Loucy (cell line): ENCODE measurements around the gene GPBP1.
"Not testable (repeated sequence)": the region's sequence is repeated elsewhere in the genome, so short reads cannot be mapped to it uniquely, and the experiment has no call there.

Source experiments
- H2AFZ ChIP-seq: fragments of 200-600 bp; sonication (generic); 2 replicates; pipeline ENCODE4 v1.6.0; 2016; ENCODE audit warnings: antibody characterized with exemption, mild to moderate bottlenecking, low read length, moderate library complexity
- H3F3A ChIP-seq: fragments of 200-600 bp; 2 replicates; pipeline ENCODE4 v1.6.0; 2016; ENCODE audit warnings: antibody characterized with exemption, low read depth, mild to moderate bottlenecking
- H3K27me3 ChIP-seq: fragments of 200-600 bp; sonication (generic); 2 replicates; pipeline ENCODE4 v1.6.1; 2014; ENCODE audit warnings: low read length, mild to moderate bottlenecking; ENCODE audit not compliant: insufficient read depth, poor library complexity, severe bottlenecking
- H3K36me3 ChIP-seq: fragments of 200-600 bp; sonication (generic); 2 replicates; pipeline ENCODE4 v1.6.1; 2016; ENCODE audit warnings: low read length; ENCODE audit not compliant: insufficient read depth
- H3K4me1 ChIP-seq: fragments of 200-600 bp; sonication (generic); 2 replicates; pipeline ENCODE4 v1.5.1; 2014; ENCODE audit warnings: low read length, mild to moderate bottlenecking; ENCODE audit not compliant: insufficient read depth, poor library complexity, severe bottlenecking
- H3K4me2 ChIP-seq: fragments of 200-600 bp; sonication (generic); 2 replicates; pipeline ENCODE4 v1.6.0; 2014; ENCODE audit warnings: antibody characterized with exemption, low read length, low read depth, mild to moderate bottlenecking; ENCODE audit not compliant: poor library complexity, severe bottlenecking
- H3K4me3 ChIP-seq: fragments of 200-600 bp; sonication (generic); 2 replicates; pipeline ENCODE4 v1.5.1; 2014; ENCODE audit warnings: low read length, mild to moderate bottlenecking, mixed read lengths; ENCODE audit not compliant: poor library complexity, severe bottlenecking
- H3K79me2 ChIP-seq: fragments of 200-600 bp; sonication (generic); 2 replicates; pipeline ENCODE4 v1.6.1; 2014; ENCODE audit warnings: low read length; ENCODE audit not compliant: insufficient read depth
- H3K9ac ChIP-seq: fragments of 200-600 bp; sonication (generic); 2 replicates; pipeline ENCODE4 v1.6.0; 2014; ENCODE audit warnings: mild to moderate bottlenecking, low read depth, low read length, moderate library complexity; ENCODE audit not compliant: poor library complexity, severe bottlenecking
- H3K9me2 ChIP-seq: fragments of 200-600 bp; sonication (generic); replicated peaks from 2 replicates; pipeline ENCODE4 v1.6.1; 2016; ENCODE audit warnings: low read depth, low read length, mixed read lengths
- H3K9me3 ChIP-seq: fragments of 200-600 bp; sonication (generic); 2 replicates; pipeline ENCODE4 v1.6.1; 2014; ENCODE audit warnings: mild to moderate bottlenecking, antibody characterized with exemption, low read length, low read depth; ENCODE audit not compliant: insufficient read depth
- H4K20me1 ChIP-seq: fragments of 200-600 bp; sonication (generic); 2 replicates; pipeline ENCODE4 v1.6.0; 2014; ENCODE audit warnings: antibody characterized with exemption, low read length, mild to moderate bottlenecking; ENCODE audit not compliant: insufficient read depth, poor library complexity, severe bottlenecking
- EZH2phosphoT487 ChIP-seq: fragments of 200-600 bp; IDR thresholded peaks from 2 replicates; pipeline ENCODE4 v1.6.1; 2018; ENCODE audit warnings: antibody characterized with exemption, mild to moderate bottlenecking, moderate library complexity, borderline replicate concordance
- TF ChIP-seq, protein P1 (sequence below): fragments of 200-600 bp; sonication (generic); conservative IDR thresholded peaks from 2 replicates; pipeline ENCODE4 v1.5.1; 2014; ENCODE audit warnings: mild to moderate bottlenecking, antibody characterized with exemption, low read length

Gene GPBP1

DNA sequence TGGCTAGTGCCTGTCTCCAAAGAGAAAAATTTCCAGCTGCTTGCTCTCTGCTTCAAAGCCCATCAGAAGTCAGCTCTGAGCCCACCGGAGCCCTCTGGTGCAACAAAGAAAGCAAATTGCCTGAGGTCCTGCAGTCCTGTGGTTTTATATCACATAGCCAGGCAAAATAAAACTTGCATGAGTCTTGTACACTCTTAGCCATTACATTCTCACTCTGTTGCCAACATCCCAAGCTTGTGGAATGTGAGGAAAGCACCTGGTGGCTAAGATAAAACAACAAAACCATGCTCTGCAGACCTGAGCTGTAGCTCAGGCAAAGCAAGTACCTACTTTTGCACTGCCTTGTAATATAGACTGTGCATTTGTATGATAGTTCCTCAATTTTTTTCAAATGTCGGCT is 133.7 kb downstream of the GPBP1 start:
- Histone ChIP-seq H3K4me2 (no peak overlapping the region), H3K4me3 (no peak overlapping the region), H3F3A (no peaks in the 10 kb centered on the region), H3K9me3 (0 out of 2 replicates have a peak, but pooled peaks cover 6% of the 10 kb centered on the region), H4K20me1 (no peaks in the 10 kb centered on the region), H3K9me2 (no peaks in the 10 kb centered on the region), H3K4me1 (peaks cover 3% of the 10 kb centered on the region), H3K36me3 (no peaks in the 10 kb centered on the region), H2AFZ (no peak overlapping the region), H3K9ac (no peak overlapping the region), H3K79me2 (no peaks in the 10 kb centered on the region), H3K27me3 (no peaks in the 10 kb centered on the region)
- no peak for TF ChIP-seq EZH2phosphoT487
- TF ChIP-seq, protein P1, sequence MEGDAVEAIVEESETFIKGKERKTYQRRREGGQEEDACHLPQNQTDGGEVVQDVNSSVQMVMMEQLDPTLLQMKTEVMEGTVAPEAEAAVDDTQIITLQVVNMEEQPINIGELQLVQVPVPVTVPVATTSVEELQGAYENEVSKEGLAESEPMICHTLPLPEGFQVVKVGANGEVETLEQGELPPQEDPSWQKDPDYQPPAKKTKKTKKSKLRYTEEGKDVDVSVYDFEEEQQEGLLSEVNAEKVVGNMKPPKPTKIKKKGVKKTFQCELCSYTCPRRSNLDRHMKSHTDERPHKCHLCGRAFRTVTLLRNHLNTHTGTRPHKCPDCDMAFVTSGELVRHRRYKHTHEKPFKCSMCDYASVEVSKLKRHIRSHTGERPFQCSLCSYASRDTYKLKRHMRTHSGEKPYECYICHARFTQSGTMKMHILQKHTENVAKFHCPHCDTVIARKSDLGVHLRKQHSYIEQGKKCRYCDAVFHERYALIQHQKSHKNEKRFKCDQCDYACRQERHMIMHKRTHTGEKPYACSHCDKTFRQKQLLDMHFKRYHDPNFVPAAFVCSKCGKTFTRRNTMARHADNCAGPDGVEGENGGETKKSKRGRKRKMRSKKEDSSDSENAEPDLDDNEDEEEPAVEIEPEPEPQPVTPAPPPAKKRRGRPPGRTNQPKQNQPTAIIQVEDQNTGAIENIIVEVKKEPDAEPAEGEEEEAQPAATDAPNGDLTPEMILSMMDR: no peak

DNA sequence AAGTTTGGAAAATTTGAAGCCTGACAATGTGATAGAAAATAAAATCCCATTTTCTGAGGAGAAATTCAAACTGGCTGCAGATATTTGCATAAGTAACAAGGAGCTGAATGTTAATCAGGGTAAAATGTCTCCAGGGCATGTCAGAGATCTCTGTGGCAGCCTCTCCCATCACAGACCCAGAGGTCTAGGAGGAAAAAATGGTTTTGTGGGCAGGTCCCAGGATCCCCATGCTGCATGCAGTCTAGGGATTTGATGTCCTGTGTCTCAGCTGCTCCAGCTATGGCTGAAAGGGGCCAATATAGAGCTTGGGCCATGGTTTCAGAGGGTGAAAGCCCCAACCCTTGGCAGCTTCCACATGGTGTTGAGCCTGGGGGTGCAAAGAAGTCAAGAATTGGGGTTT is 135.2 kb downstream of the GPBP1 start:
- not testable (repeated sequence) for H3K36me3 ChIP-seq, H3K4me3 ChIP-seq, H3K4me1 ChIP-seq, H3K4me2 ChIP-seq, H3F3A ChIP-seq, H3K27me3 ChIP-seq, H2AFZ ChIP-seq, H4K20me1 ChIP-seq, H3K79me2 ChIP-seq, H3K9me2 ChIP-seq, H3K9me3 ChIP-seq, H3K9ac ChIP-seq

DNA sequence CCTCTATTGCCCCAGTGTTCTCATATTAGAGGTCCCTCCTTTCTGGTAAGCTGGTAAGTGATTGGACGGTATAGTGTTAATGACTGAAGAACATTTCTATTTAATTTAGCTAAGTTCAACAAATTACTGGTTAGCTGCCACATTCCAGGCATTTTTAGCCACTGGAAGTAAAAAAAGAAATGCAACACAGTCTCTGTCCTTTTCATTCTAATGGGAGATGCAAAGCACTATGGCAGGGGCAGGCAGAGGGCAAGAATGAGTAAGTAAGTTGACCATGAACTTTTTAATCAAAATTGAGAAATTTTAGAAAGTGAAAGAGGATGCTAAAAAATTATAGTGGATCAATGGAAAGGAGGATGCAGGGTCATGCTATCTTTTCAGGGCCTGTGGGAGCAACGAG is 137.4 kb downstream of the GPBP1 start:
- H3K4me3 ChIP-seq: no peak overlapping the region
- no peak overlapping the region for H3K4me2 ChIP-seq
- no peaks in the 10 kb centered on the region for H3K27me3 ChIP-seq
- H3K9ac ChIP-seq: no peak overlapping the region
- TF ChIP-seq, protein P1: no peak
- TF ChIP-seq EZH2phosphoT487: no peak
- H3K36me3 ChIP-seq: no peaks in the 10 kb centered on the region
- H3K9me2 ChIP-seq: no peaks in the 10 kb centered on the region
- H4K20me1 ChIP-seq: no peaks in the 10 kb centered on the region
- H3F3A ChIP-seq: no peaks in the 10 kb centered on the region
- no peaks in the 10 kb centered on the region for H3K4me1 ChIP-seq
- no peaks in the 10 kb centered on the region for H3K79me2 ChIP-seq
- no peak overlapping the region for H2AFZ ChIP-seq
- H3K9me3 ChIP-seq: 0 out of 2 replicates have a peak, but pooled peaks cover 6% of the 10 kb centered on the region

DNA sequence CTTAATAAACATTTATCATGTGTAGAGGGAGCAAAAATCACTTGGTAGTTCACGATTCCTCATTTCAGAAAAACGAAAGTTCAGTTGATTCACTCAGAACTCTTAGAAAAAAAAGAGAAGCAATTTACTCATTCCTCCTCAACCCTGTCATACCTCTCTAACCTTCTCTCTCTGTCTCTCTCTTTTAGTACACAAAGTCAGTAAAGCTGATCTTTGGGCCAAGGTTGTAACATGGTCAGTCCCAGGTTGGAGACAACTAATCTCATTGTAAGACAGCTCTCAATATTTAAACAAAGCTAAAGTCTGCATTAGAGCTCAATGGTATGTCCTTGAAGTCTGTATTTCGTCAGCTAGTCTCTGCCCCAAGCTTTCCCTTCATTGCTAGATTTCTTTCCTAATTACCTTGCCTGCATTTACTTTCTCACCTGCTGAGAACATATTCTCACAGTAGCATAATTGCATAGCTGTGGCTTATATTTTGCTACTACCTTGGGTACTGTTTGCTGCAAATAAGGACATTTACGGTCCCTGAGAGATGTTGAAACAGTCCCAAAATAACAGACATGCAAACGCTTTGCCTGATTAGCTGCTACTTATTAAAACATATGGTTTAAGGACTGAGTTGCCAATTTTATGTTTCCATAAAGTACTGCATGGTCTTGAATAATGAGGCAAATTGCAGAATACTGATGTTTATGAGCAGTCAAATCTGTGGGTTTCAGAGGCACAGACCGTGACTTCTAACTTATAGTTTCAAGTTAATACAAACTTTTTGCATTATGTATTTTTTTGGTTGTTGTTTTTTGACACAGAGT is 138.3 kb downstream of the GPBP1 start:
- Histone ChIP-seq H3F3A (no peaks in the 10 kb centered on the region), H3K4me1 (peaks cover 7% of the 10 kb centered on the region), H3K9me3 (no peaks in the 10 kb centered on the region), H3K4me2 (no peak overlapping the region), H3K9ac (no peak overlapping the region), H2AFZ (no peak overlapping the region), H3K79me2 (no peaks in the 10 kb centered on the region), H3K4me3 (no peak overlapping the region), H3K27me3 (no peaks in the 10 kb centered on the region), H3K9me2 (no peaks in the 10 kb centered on the region), H4K20me1 (no peaks in the 10 kb centered on the region), H3K36me3 (no peaks in the 10 kb centered on the region)
- TF ChIP-seq, protein P1: no peak
- no peak for TF ChIP-seq EZH2phosphoT487
